MCF 10A (cell line): ENCODE data around the gene ULK4. TPM values are rescaled to one million over a fixed set of nuclear protein-coding genes. Genes with fewer than 3 reads are reported as not detected.
"Not testable (repeated sequence)": the region's sequence is repeated elsewhere in the genome, so short reads cannot be mapped to it uniquely, and the experiment has no call there.

Experiments
- BruUV-seq: library from RNA; stranded (reverse); fragments of 400-500 nt; replicated peaks from 2 replicates; lab custom pipeline; 2021; lab: Mats Ljungman, UMichigan
- CTCF ChIA-PET: fragments of 300-600 bp; sonication (Branson Sonifier 250); formaldehyde crosslinking; extraction: SDS; loops from one replicate; lab custom pipeline; 2021; ENCODE audit warnings: antibody characterized with exemption, inconsistent platforms; lab: Yijun Ruan, JAX
- POLR2A ChIA-PET: fragments of 300-600, 350-650 bp; sonication (Branson Sonifier 250); formaldehyde crosslinking; extraction: SDS; loops from one replicate; lab custom pipeline; 2020; ENCODE audit warnings: antibody characterized with exemption, inconsistent platforms; lab: Yijun Ruan, JAX
- DNase-seq: peaks from one replicate; pipeline ENCODE4 v3.0.0-alpha.2; 2018; ENCODE audit not compliant: unreplicated experiment
- H3K27ac Mint-ChIP-seq: one replicate; pipeline ENCODE4 v1.8.0; 2022; ENCODE audit warnings: mild to moderate bottlenecking, low read depth, mixed read lengths; ENCODE audit not compliant: unreplicated experiment
- H3K27me3 Mint-ChIP-seq: one replicate; pipeline ENCODE4 v1.8.0; 2022; ENCODE audit warnings: mixed read lengths; ENCODE audit not compliant: insufficient read depth, unreplicated experiment
- H3K36me3 Mint-ChIP-seq: one replicate; pipeline ENCODE4 v1.8.0; 2022; ENCODE audit warnings: mild to moderate bottlenecking, moderate library complexity, mixed read lengths; ENCODE audit not compliant: insufficient read depth, unreplicated experiment
- H3K4me1 Mint-ChIP-seq: one replicate; pipeline ENCODE4 v1.8.0; 2022; ENCODE audit warnings: mixed read lengths; ENCODE audit not compliant: insufficient read depth, unreplicated experiment
- H3K4me3 Mint-ChIP-seq: one replicate; pipeline ENCODE4 v1.8.0; 2022; ENCODE audit warnings: mild to moderate bottlenecking, moderate library complexity, mixed read lengths; ENCODE audit not compliant: unreplicated experiment
- H3K9me3 Mint-ChIP-seq: one replicate; pipeline ENCODE4 v1.8.0; 2022; ENCODE audit warnings: mixed read lengths; ENCODE audit not compliant: unreplicated experiment
- CTCF ChIP-seq: fragments of 200-600 bp; IDR thresholded peaks from one replicate; pipeline ENCODE4 v1.8.0; 2022; ENCODE audit warnings: antibody characterized with exemption, mild to moderate bottlenecking; ENCODE audit not compliant: unreplicated experiment
- intact Hi-C: fragments of 100-400 bp; cut with micrococcal nuclease; formaldehyde crosslinking; loops from 2 replicates; pipeline ENCODE4 v1.14.1; 2022
- total RNA-seq: library from RNA; stranded (reverse); gene quantifications from 2 replicates; pipeline ENCODE4 v1.2.3, GENCODE V29; 2022

Gene ULK4
- total RNA-seq, 1 experiment from 2014 or later, result 7.8 TPM

- ChIA-PET CTCF (interaction anchor here (0.5 to 1.9 kb wide), 3 partner anchors 213 to 1130 kb away, joined by 3 to 6 read pairs (median 4); no protein-coding TSS in a partner anchor), POLR2A (no interaction called here)
- intact Hi-C loops, result no loop called here
- Mint-ChIP-seq H3K4me1 (peaks cover 8% of the 10 kb centered on the region), H3K27me3 (no peaks in the 10 kb centered on the region), H3K4me3 (no peak overlapping the region), H3K27ac (no peak overlapping the region), H3K9me3 (no peaks in the 10 kb centered on the region), H3K36me3 (no peaks in the 10 kb centered on the region)
- TF ChIP-seq CTCF, result no peak
- DNase-seq, result peak; percentile 47
- no TSS peak for BruUV-seq
Measured at GRCh38 chr3:41710646-41711388, 251.1 kb downstream of the ULK4 start.

GRCh38 chr3:41709213-41709612, 252.7 kb downstream of the ULK4 start:
- H3K27me3 Mint-ChIP-seq, CTCF ChIA-PET, POLR2A ChIA-PET, H3K9me3 Mint-ChIP-seq, H3K36me3 Mint-ChIP-seq, DNase-seq, H3K27ac Mint-ChIP-seq, H3K4me3 Mint-ChIP-seq, intact Hi-C loops, BruUV-seq, H3K4me1 Mint-ChIP-seq: not testable (repeated sequence)

GRCh38 chr3:41708176-41708575, 253.7 kb downstream of the ULK4 start:
- no TSS peak for BruUV-seq

GRCh38 chr3:41705893-41706292, 256.0 kb downstream of the ULK4 start:
- H3K27ac Mint-ChIP-seq, result no peak overlapping the region
- H3K36me3 Mint-ChIP-seq, result no peaks in the 10 kb centered on the region
- DNase-seq, result no peak
- ChIA-PET POLR2A (no interaction called here), CTCF (no interaction called here)
- no TSS peak for BruUV-seq
- intact Hi-C loops, result no loop called here
- H3K4me3 Mint-ChIP-seq, result no peak overlapping the region
- H3K9me3 Mint-ChIP-seq, result no peaks in the 10 kb centered on the region
- TF ChIP-seq CTCF, result no peak
- H3K4me1 Mint-ChIP-seq, result peaks cover 5% of the 10 kb centered on the region
- no peaks in the 10 kb centered on the region for H3K27me3 Mint-ChIP-seq

More at GRCh38 chr3:41708176-41708575, 253.7 kb downstream of the ULK4 start:
- POLR2A ChIA-PET, result no interaction called here
- CTCF ChIA-PET, result no interaction called here
- Mint-ChIP-seq H3K27ac (no peak overlapping the region), H3K36me3 (no peaks in the 10 kb centered on the region), H3K4me3 (no peak overlapping the region), H3K9me3 (no peaks in the 10 kb centered on the region), H3K4me1 (peaks cover 8% of the 10 kb centered on the region), H3K27me3 (no peaks in the 10 kb centered on the region)
- intact Hi-C loops, result no loop called here
- DNase-seq, result no peak
- TF ChIP-seq CTCF, result no peak
